ENCODE measurements around the gene CCDC33.

The CCDC33 gene

DNA sequence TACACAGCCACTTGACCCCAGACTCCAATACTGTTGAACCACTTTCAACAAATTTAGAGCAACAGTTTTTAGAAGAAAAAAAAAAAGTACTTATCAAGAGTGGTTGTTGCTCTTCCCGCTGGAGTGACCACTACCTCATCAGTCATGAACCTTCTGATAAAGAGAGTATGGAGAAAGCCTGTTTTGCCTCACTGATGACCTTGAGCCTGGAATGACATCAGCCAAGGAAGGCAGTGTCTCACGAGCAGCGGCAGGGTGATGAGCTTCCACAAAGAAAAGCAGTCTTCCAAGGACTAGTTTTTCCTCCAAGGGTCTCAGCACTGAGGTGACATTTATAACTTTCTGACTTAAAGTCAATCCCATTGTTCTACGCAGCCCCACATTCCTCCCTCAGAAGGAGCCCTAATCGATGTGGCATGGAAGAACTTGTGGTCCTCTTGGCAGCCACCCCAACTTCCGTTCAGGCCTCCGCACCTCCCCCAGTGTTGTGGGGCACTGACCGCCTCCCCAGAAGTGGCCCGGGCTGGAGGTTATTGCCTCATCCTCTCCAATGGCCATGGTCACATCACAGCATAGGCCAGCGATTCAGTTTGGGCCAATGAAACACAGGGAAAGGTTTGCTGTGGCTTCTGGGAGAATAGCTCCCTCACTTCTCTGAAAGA lies 133.1 kb downstream of the CCDC33 start:
- DNase-seq = no peak

DNA sequence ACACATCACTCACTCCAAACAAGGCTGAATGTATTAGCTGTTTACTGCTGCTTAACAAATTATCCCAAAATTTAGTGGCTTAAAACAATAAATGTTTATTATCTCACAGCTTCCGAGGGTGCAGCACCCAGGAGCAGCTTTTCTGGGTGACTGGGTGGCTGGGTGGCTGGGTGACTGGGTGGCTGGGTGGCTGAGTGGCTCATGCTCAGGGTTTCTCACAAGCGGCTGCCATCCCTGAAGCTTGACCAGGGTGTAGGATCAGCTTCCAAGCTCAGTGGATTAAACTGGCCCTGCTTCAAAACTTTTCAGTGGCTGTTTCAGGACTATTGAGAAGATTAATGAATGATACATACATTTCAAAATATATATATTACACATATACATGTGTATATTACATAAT lies 133.6 kb downstream of the CCDC33 start:
- no peak for DNase-seq

GRCh38 chr15:74370471-74370870 lies 134.3 kb downstream of the CCDC33 start:
- DNase-seq = no peak

DNA sequence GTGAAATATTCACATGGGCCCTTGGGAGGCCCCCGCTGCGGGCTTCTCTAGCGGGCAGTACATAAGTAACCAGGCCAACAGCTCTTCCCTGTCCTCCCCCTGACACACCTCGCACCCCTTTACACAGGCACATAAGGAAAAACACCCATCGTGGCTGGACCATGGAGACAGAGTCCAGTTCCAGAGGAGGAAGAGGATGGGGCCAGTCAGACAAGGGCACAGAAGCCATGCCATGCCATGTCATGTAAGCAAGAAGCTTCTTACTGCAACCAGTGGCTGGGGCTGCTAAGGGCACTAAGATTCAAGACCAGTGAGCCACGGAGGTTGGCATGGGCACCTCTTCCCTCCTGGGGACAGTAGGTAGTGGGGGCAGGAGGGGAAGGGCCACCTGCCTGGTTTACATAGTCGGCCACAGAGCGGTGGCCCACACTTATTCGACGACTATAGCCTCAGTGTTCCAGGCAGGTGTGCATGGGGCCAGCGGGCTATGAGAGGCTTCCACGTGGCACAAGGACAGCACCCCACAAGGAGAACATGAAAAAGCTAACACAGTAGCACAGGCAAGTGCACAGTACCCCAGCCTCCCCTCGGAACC lies 137.0 kb downstream of the CCDC33 start:
- no peak for DNase-seq

DNA sequence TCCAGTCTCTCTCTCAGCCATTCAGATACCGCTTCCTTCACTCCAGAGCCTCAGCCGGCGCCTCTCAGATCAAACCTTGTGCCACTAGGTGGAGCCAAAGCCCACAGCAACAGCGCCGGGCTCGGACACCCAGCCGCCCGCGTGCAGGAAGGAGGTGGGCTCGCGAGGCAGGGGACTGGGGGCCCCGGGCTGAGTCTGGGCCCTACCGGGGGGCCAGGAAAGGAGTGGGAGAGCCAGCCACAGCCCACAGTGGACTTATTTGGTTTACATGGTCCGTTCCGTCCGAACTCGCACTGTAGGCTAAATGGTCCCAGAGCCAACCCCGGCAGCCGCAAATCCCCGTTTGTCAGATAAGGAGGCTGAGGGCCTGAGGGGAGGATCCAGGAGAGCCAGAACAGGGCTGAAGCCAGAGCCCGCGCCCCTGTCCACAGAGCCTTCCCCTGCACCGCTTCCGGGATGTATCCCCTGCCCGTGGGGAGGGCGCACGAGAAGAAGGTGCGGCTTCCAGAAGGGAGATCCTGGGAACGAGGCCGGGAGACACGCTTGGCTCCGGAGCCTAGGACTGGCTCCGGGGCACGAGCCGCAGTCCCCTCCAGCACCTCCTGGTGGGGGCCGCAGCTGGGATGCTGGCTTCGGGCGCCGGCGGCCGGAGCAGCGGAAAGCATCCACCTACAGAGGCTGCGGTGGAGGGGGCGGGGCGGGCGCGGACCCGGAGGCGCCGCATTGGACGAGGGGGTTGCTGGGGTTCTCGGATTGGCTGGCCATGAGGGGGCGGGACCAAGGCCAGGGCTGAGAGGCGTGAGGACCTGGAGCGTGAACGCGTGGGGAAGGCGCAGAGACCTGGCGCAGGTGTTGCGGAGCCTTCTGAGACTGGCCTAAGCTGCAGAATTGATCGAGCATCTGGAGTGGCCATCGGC lies 137.9 kb downstream of the CCDC33 start:
- DNase-seq = peak; percentile 87

- no peak for DNase-seq
Observed at GRCh38 chr15:74374648-74375302, 138.6 kb downstream of the CCDC33 start.

- DNase-seq = peak; percentile 75
Observed at GRCh38 chr15:74375303-74375693, 139.2 kb downstream of the CCDC33 start.

GRCh38 chr15:74376226-74376625 lies 140.1 kb downstream of the CCDC33 start:
- no peak for DNase-seq

GRCh38 chr15:74376825-74377581 lies 140.9 kb downstream of the CCDC33 start:
- no peak for DNase-seq

DNA sequence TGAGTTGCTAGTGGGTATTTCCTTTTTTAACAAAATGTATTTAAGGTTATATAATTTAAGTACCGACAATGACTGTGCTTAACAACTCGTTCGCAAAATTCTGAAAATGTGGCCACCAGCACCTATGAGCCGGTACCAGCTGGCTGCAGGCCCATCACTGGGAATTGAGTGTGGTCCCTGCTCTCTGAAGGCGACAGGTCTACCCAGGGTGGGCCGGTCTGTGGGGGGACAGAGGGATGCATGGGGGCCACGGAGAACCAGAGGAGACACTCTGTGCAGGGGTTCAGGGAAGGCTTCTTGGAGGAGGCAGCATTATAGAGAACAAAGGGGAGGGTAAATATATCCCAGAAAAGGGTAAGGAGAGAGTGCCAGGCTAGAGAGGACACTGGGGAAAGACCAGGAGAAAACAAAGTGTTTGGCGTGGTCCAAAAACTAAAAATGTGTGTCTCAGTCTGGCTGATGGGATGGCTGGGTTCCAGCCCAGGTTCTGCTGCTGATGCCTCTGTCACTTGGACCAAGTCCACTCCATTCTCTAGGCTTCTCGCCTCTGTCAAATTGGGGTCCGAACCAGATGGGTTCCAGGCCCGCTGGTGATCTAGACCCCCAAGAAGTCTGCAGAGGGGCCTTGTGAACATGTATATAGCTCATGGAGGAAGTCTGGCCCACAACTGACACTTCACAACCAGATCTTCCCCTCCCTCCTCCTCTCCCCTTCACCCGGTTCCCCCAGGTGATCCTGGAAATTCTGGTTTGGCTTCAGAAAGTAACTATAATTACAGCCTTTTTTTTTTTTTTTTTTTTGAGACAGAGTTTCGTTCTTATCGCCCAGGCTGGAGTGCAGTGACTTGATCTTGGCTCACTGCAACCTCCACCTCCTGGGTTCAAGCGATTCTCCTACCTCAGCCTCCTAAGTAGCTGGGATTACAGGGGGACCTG lies 142.0 kb downstream of the CCDC33 start:
- no peak for DNase-seq

- peak; percentile 65 for DNase-seq
Observed at GRCh38 chr15:74378848-74379247, 142.7 kb downstream of the CCDC33 start.

DNA sequence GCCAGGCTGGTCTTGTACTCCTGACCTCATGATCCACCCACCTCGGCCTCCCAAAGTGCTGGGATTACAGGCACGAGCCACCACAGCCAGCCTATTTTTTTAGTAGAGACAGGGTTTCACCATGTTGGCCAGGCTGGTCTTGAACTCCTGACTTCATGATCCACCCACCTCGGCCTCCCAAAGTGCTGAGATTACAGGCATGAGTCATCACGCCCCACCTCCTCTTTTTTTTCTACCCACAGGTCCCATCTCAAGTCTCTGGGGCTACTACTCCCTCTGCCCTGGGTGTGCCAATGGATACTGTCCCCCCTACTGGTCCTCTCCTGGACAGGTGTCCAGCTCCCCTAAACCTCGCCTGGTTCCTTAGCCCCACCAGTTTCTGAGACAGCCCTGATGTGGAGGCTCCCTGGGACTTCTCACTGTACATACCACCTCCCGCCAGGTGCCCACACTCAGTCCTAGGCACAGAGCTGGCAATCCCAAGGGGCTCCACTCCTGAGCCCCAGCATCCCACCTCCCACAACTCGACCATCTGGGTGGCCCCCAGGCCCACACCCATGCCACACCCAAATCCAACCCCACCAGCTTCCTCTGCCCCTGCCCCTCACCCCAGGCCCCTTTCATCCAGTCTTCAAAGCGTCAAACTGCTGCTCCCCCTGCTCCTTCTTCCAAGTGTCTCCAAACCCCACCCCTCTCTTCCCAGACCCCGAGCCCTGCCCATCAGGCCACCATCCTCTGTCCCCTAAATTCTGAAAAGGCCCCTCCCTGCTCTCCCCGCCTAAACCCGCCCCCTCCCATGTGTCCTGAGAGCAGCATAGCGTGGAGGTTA lies 144.4 kb downstream of the CCDC33 start:
- no peak for DNase-seq

- DNase-seq = no peak
Observed at GRCh38 chr15:74381190-74381453, 145.0 kb downstream of the CCDC33 start.

- DNase-seq = no peak
Observed at GRCh38 chr15:74381481-74381880, 145.4 kb downstream of the CCDC33 start.

GRCh38 chr15:74382004-74382816 lies 146.1 kb downstream of the CCDC33 start:
- peak; percentile 74 for DNase-seq

- DNase-seq = no peak
Observed at GRCh38 chr15:74383286-74383685, 147.2 kb downstream of the CCDC33 start.

DNA sequence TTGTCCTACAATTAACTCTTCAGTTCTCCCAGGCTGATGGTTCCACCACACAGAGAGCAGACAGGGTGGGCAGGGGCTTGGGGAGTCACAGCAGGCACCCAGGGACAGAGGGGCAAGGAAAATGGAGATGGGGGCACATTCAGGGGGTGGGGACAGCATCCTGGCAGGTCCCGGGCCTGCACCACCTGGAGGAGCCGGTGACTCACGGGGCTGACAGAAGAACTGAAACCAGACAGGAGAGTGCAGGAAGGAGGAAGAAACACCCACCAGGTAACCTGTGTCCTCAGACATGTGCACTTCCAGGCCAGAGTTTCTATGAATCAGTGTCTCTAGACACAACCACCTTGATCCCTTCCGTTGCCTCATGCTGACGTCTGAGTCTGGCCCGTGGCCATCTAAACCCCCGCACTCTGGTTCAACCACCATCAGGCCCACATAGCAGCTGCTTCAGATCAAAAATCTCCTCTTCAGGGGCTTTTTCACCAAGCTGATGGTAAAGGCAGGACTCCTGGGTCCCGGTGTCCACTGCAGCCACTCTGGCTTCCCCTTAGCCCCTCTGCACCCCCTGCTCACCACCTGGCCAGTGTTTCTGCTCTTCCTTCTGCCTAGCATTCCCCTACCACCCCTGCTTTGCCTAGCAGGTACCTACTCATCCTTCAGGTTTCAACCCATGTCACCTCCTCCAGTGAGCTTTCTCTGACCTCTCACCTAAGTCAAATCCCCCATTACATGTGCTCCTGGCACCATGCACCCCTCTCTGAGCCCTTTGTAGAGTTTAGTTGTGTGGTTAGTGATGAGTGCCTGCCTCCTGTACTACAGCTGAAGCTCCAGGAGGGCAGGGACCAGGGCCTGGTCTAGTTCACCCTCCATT lies 147.8 kb downstream of the CCDC33 start:
- peak; percentile 63 for DNase-seq

DNA sequence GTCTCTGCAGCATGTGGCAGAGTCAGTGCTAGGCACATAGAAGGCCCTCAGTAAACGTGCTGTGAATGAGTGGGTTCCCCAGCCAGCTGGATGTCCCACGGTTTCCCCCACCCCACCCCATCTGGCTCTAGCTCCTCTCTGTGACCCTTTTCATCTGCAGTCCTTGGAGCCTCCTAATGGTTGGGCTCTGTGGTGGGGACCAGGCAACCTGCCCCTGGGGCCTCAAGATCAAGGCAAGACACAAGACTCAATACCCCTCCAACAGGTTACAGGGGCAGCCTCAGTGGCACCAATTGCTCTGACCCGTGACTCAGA lies 148.4 kb downstream of the CCDC33 start:
- no peak for DNase-seq
